MM.1S (cell line): ENCODE data around the gene RFPL3.

Source experiments
- EZH2 ChIP-seq: fragments of 300-600 bp; sonication (generic); optimal IDR thresholded peaks from 2 replicates; pipeline ENCODE3; 2017; ENCODE audit warnings: low read depth, mild to moderate bottlenecking, antibody characterized with exemption, low read length, mixed read lengths
- TF ChIP-seq, protein P1 (sequence below): fragments of 300-600 bp; sonication (generic); IDR thresholded peaks from 2 replicates; pipeline ENCODE4 v1.5.1; 2016; ENCODE audit warnings: antibody characterized with exemption, low read length, mixed read lengths

DNA sequence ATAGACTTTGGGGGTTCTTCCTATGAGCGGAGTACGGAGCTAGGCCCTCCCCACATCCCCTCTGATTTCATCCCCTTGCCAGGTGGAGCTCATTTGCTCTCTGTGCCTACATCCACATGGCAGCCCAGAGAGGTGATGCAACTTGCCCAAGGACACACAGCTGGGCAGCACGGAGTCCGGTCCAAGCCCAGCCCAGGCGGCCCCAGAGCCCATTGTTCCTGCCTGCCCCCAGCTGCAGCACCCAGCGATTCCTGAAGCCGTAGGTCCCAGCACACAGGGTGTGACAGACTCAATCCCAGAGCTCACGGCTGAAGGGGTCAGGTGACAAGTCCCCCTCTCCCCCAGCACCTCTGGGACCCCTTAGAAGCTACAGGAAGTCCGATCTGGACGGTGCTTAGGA is 22.2 kb upstream of the RFPL3 start:
- TF ChIP-seq, protein P1, sequence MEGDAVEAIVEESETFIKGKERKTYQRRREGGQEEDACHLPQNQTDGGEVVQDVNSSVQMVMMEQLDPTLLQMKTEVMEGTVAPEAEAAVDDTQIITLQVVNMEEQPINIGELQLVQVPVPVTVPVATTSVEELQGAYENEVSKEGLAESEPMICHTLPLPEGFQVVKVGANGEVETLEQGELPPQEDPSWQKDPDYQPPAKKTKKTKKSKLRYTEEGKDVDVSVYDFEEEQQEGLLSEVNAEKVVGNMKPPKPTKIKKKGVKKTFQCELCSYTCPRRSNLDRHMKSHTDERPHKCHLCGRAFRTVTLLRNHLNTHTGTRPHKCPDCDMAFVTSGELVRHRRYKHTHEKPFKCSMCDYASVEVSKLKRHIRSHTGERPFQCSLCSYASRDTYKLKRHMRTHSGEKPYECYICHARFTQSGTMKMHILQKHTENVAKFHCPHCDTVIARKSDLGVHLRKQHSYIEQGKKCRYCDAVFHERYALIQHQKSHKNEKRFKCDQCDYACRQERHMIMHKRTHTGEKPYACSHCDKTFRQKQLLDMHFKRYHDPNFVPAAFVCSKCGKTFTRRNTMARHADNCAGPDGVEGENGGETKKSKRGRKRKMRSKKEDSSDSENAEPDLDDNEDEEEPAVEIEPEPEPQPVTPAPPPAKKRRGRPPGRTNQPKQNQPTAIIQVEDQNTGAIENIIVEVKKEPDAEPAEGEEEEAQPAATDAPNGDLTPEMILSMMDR: no peak
- no peak for TF ChIP-seq EZH2
